Chondrocyte (in vitro differentiated cells): ENCODE results near the gene ENTPD6. TPM values are rescaled to one million over a fixed set of nuclear protein-coding genes. Genes with fewer than 3 reads are reported as not detected.
A peak's percentile ranks its signal among the peaks of the same experiment; 100 is the strongest.
"Not testable (repeated sequence)": the region's sequence is repeated elsewhere in the genome, so short reads cannot be mapped to it uniquely, and the experiment has no call there.

Source experiments
- DNase-seq: peaks from one replicate; pipeline ENCODE4 v3.0.0; 2021; ENCODE audit warnings: mixed read lengths, low spot score
- H3K27ac Mint-ChIP-seq: one replicate; pipeline ENCODE4 v1.8.0; 2021; ENCODE audit warnings: mild to moderate bottlenecking, moderate library complexity, mixed read lengths; ENCODE audit not compliant: unreplicated experiment
- H3K27me3 Mint-ChIP-seq: 2 replicates; pipeline ENCODE4 v1.8.0; 2021; ENCODE audit warnings: low read depth, mixed read lengths
- H3K36me3 Mint-ChIP-seq: 2 replicates; pipeline ENCODE4 v1.8.0; 2021; ENCODE audit warnings: low read depth, mixed read lengths
- H3K4me1 Mint-ChIP-seq: 2 replicates; pipeline ENCODE4 v1.8.0; 2021; ENCODE audit warnings: low read depth, mild to moderate bottlenecking, mixed read lengths
- H3K4me3 Mint-ChIP-seq: one replicate; pipeline ENCODE4 v1.8.0; 2021; ENCODE audit warnings: mild to moderate bottlenecking, moderate library complexity, mixed read lengths; ENCODE audit not compliant: unreplicated experiment
- H3K9me3 Mint-ChIP-seq: 2 replicates; pipeline ENCODE4 v1.8.0; 2021; ENCODE audit warnings: low read depth, mixed read lengths
- total RNA-seq: library from RNA; stranded (reverse); gene quantifications from 3 replicates; pipeline ENCODE4 v1.2.1, GENCODE V29; 2021
- TF ChIP-seq, protein P1 (sequence below): fragments of 200-600 bp; sonication (generic); IDR thresholded peaks from 2 replicates; pipeline ENCODE4 v1.5.0; 2021; ENCODE audit warnings: antibody characterized with exemption, mild to moderate bottlenecking, moderate library complexity

The ENTPD6 gene
- total RNA-seq, 1 donor from 2014 or later, result 53.5 TPM

DNA sequence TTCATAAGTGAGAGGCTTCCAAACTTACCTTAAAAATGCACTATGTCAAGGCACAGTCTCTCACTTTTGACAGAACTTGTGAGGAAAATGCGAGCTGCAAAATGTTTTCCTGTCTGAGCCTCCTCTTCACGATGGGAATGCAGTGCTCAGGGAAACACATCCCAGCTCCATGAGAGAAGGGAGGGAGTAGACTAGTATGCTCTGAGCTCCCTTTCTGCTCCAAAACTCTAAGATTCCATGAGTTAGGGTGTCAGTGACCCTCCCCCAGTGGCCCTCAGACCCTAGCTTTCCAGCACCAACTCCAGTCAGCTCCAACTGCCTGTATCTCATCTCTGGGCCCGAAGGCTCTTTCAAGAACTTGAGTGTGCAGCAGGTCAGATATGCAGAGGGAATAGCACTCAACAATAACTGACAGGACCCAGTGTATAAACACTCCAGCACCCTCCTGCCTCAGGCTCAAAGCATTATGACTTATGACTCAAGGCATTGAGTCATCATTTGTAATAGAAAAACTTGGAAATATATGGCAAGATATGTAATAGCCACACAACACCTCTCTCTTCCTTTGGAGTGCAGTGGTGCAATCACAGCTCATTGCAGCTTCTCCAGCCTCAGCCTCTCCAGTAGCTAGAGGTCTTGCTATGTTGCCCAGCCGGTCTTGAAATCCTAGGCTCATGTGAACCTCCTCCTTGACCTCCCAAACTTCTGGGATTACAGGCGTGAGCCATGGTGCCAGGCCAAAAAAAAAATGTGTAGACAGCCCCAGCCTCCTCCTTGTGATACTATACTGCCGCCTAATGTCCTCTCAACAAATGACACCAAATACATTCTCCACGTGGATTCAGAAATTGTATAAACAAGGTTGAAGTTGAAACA, 16.7 kb upstream of the ENTPD6 start:
- peaks cover 4% of the 10 kb centered on the region for H3K36me3 Mint-ChIP-seq
- H3K4me1 Mint-ChIP-seq, result peaks cover 21% of the 10 kb centered on the region

DNA sequence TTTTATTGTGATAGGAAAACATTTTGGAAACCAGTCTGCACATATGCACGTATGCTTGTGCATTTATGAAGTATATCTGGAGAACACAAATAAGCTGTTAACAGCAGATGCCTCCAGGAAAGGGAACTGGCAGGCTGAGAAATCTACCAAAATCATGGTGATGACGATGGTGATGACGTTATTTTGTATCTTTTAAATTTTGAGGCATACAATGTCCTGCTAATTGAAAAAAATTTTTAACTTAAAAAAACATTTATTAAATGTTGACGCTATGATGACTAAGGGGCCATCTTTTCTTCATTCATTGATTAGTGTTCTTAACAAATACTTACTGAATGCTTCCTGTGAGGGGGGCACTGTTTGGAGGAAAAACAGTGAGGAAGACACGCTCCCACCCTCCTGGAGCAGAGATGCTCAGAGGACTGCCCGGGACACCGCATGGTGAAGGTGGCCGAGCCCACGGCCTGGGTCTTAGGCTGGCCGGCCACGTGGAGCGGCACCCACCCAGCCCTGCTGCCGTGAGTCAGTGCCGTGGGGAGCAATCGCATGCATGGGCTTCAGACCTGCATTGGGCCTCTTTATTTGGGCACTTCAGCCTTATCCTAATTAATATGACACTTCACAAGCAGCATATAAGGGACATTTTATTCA, 15.9 kb upstream of the ENTPD6 start:
- TF ChIP-seq, protein P1, sequence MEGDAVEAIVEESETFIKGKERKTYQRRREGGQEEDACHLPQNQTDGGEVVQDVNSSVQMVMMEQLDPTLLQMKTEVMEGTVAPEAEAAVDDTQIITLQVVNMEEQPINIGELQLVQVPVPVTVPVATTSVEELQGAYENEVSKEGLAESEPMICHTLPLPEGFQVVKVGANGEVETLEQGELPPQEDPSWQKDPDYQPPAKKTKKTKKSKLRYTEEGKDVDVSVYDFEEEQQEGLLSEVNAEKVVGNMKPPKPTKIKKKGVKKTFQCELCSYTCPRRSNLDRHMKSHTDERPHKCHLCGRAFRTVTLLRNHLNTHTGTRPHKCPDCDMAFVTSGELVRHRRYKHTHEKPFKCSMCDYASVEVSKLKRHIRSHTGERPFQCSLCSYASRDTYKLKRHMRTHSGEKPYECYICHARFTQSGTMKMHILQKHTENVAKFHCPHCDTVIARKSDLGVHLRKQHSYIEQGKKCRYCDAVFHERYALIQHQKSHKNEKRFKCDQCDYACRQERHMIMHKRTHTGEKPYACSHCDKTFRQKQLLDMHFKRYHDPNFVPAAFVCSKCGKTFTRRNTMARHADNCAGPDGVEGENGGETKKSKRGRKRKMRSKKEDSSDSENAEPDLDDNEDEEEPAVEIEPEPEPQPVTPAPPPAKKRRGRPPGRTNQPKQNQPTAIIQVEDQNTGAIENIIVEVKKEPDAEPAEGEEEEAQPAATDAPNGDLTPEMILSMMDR, result peak; percentile 47
- peak overlapping the region; percentile 95 for H3K27ac Mint-ChIP-seq
- no peak overlapping the region for H3K4me3 Mint-ChIP-seq
- no peak for DNase-seq
- H3K27me3 Mint-ChIP-seq, result peaks cover 9% of the 10 kb centered on the region
- peaks cover 6% of the 10 kb centered on the region for H3K36me3 Mint-ChIP-seq
- H3K4me1 Mint-ChIP-seq, result peaks cover 21% of the 10 kb centered on the region
- peaks cover 19% of the 10 kb centered on the region for H3K9me3 Mint-ChIP-seq

More for the DNA sequence above, 16.7 kb upstream of the ENTPD6 start:
- H3K9me3 Mint-ChIP-seq, result peaks cover 11% of the 10 kb centered on the region
- H3K27ac Mint-ChIP-seq, result peak overlapping the region; percentile 95
- H3K27me3 Mint-ChIP-seq, result peaks cover 3% of the 10 kb centered on the region
- DNase-seq, result no peak
- H3K4me3 Mint-ChIP-seq, result no peak overlapping the region
- TF ChIP-seq, protein P1, result peak; percentile 93

DNA sequence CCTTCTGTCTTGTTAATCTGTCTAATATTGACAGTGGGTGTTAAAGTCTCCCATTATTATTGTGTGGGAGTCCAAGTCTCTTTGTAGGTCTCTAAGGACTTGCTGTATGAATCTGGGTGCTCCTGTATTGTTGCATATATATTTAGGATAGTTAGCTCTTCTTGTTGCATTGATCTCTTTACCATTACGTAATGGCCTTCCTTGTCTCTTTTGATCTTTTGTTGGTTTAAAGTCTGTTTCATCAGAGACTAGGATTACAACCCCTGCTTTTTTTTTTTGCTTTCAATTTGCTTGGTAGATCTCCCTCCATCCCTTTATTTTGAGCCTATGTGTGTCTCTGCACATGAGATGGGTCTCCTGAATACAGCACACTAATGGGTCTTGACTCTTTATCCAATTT, 11.1 kb upstream of the ENTPD6 start:
- DNase-seq, H3K4me1 Mint-ChIP-seq, H3K4me3 Mint-ChIP-seq, H3K27ac Mint-ChIP-seq: not testable (repeated sequence)
- peaks cover 31% of the 10 kb centered on the region for H3K9me3 Mint-ChIP-seq
- peaks cover 19% of the 10 kb centered on the region for H3K27me3 Mint-ChIP-seq
- H3K36me3 Mint-ChIP-seq, result peaks cover 10% of the 10 kb centered on the region

GRCh38 chr20:25187220-25187619, 8.3 kb upstream of the ENTPD6 start:
- Mint-ChIP-seq H3K9me3 (peaks cover 31% of the 10 kb centered on the region), H3K27ac (no peak overlapping the region), H3K27me3 (peaks cover 19% of the 10 kb centered on the region), H3K4me3 (no peak overlapping the region), H3K4me1 (no peaks in the 10 kb centered on the region), H3K36me3 (peaks cover 10% of the 10 kb centered on the region)
- no peak for DNase-seq
- TF ChIP-seq, protein P1, result no peak

DNA sequence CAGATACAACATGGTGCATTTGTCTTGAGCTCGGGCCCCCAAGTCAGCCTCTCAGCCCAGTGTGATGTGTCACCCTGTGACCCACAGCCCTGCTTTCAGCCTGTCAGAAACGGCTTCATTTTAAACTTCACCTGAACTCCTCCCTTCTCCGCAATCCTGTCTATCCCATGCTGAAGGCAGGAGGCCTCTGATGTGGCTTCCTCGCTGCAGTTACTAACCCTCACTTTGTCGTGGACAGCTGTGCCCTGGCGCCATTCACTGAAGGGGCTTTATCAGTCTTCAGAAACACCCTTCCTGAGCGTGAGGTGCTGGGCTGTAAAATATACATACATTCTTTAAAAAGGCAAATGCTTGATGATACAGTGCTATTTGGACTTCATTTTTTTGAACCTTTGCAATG, 7.9 kb upstream of the ENTPD6 start:
- no peak overlapping the region for H3K4me3 Mint-ChIP-seq
- H3K4me1 Mint-ChIP-seq, result no peaks in the 10 kb centered on the region
- H3K36me3 Mint-ChIP-seq, result peaks cover 10% of the 10 kb centered on the region
- H3K27ac Mint-ChIP-seq, result no peak overlapping the region
- no peak for DNase-seq
- H3K9me3 Mint-ChIP-seq, result peaks cover 28% of the 10 kb centered on the region
- TF ChIP-seq, protein P1, result no peak
- peaks cover 19% of the 10 kb centered on the region for H3K27me3 Mint-ChIP-seq
